ENCODE results near the gene GIPC2.
"Not testable (repeated sequence)": the region's sequence is repeated elsewhere in the genome, so short reads cannot be mapped to it uniquely, and the experiment has no call there.

Gene GIPC2

GRCh38 chr1:78068681-78069283, 23.0 kb downstream of the GIPC2 start:
- no peak for DNase-seq (ENCODE audit: low spot score)

DNA sequence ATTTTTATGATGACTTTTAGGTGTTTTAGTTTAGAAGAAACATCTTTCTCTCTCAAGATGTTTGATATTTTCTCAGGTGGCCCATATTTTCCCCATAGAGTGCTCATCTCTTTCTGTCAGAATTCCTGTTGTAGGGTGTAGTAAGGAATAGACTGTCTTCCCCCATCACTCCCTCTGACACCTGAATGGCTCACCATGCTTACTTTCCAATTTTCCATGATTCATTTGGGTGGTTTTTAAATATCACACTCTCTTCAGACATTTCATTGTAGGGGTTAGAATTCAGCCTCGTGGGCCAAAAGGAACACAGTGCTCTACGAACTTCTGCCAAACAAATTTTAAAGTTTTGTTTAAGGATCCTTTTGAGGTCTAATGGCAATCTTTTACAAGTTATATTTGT, 24.0 kb downstream of the GIPC2 start:
- no peak for DNase-seq (ENCODE audit: low spot score)

DNA sequence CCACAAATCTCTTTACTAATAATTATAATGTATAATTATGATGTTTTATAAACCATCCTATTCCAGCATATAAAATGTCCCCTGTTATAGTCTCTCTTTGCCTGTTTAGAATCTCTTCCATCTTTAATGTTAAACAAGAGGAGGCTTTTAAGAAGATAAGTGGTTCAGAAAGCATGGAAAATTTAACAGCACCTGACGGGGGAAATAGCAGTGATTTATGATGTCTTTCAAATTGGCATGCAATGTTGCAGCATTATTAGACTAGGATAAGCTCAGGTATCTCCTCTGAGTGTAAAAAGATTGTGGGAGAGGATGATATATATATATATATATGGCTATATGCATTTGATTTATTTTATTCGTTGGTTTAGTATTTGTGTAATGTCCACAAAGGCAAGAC, 24.4 kb downstream of the GIPC2 start:
- no peak for DNase-seq (ENCODE audit: low spot score)

- peak; percentile 74 for DNase-seq (ENCODE audit: low spot score)
These were observed 25.0 kb downstream of the GIPC2 start for GRCh38 chr1:78070758-78071157.

DNA sequence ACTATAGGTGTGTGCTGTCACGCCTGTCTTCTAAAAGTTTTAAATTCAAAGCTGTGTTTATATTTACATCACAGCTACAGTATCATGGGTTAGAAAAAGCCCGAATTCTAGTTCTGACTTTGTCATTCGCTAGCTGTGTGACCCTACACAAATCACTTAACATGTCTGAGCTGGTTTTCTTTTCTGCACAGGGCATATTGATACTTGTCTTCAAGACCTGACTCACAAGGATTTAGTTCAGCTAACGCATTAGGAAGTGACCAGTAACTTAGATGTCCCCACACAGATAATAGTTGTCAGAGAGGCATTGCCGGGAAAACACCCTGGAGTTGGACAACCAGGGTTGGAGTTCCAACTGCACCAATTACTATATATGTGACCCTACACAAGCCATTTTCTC, 25.9 kb downstream of the GIPC2 start:
- no peak for DNase-seq (ENCODE audit: low spot score)

- peak; percentile 22 for DNase-seq (ENCODE audit: low spot score)
These were observed 26.4 kb downstream of the GIPC2 start for GRCh38 chr1:78072216-78072615.

DNA sequence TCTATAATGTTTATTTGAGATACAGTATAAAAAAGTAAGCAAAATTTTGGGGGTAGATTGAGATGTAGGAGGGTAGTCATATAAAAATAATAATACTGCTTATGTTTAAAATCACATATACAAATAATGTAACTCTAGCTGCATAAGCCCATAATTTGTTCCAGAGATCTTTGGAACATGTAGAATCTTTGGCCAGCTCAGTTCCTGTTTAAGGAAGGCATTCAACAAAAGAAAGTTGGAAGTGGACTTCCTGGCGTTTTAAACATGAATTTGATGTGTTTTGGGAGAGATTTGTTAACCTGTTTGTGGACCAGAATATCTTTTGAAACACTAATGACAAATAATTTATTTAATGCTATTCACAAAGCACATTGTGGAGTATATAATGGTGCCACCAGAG, 27.7 kb downstream of the GIPC2 start:
- no peak for DNase-seq (ENCODE audit: low spot score)

- no peak for DNase-seq (ENCODE audit: low spot score)
These were observed 29.9 kb downstream of the GIPC2 start for GRCh38 chr1:78075621-78076020.

DNA sequence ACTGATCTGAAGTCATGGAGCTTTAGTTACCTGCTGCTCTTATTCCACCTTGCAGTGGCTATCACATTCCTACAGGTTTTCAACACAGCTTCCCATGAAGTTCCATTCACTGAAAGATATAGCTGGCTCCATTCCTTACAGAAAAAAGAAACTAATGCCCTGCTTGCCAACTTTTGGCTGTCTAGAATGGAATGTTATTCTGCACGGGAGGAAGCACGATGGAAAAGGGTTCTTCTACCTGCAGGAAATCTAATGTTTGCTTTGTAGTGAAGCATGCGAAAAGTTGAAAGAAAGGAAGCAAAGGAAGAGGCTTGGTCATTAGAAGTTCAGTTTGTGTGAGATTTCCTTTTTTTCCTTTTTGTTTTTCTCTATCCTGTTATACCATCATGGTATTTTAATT, 32.6 kb downstream of the GIPC2 start:
- DNase-seq (ENCODE audit: low spot score): no peak

GRCh38 chr1:78079580-78079979, 33.8 kb downstream of the GIPC2 start:
- DNase-seq (ENCODE audit: low spot score): no peak

DNA sequence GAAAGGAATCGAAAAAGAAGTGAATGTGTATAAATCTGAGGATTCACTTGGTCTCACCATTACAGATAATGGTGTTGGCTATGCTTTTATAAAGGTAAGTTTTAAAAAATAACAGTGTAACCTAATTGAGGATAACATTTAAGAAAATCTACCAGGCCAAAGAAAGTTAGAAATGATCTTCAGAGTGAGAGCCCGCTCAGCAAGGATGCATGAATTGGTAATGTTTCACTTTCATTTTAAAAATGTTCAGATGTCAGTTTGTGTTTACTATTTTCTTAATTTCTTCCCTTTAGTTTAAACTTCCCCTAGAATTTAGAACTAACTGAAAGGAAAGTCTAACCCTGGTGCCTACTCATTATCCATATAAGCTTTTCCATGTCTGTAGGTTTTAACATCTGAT, 35.0 kb downstream of the GIPC2 start:
- no peak for DNase-seq (ENCODE audit: low spot score)

DNA sequence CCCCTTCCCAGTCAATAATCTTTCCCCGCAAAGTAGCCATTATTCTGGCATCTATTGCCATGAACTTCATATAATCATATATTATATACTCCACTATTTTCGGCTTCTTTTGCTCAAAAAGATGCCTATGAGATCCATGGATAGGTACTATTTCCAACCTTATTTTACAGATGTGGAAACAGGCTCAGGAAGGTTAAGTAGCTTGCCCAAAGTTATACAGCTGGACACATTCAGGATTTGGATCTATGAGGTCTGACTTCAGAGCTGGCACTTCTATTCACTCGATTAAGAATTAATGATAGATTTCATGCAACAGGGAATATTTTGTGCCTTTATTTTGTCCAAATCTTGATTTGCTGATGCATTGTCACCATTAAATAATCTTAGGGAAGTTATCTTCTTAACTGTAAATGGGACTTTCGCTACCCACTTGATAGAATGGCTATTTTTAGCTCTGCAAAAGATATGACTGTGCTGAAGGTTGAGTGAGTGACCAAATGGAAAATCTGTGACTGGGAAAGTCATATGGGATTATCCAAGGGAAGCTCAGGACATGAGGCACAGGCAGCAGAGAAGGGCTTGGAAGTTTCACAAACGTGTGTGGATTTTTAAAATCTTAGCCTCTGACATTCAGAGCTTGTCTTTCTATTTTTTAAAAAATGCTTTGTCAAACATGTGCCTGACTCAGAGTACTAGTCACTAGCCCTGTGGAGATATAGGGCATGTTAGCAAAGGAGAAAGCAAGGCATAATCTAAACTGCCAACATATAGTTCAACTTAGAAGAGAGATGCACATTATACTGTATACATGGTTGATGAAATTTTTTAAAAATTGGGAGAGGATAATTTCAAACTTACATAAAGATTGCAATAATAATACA, 36.5 kb downstream of the GIPC2 start:
- DNase-seq (ENCODE audit: low spot score): no peak

GRCh38 chr1:78084639-78085038, 38.9 kb downstream of the GIPC2 start:
- not testable (repeated sequence) for DNase-seq (ENCODE audit: low spot score)

- no peak for DNase-seq (ENCODE audit: low spot score)
These were observed 40.9 kb downstream of the GIPC2 start for GRCh38 chr1:78086697-78087096.

DNA sequence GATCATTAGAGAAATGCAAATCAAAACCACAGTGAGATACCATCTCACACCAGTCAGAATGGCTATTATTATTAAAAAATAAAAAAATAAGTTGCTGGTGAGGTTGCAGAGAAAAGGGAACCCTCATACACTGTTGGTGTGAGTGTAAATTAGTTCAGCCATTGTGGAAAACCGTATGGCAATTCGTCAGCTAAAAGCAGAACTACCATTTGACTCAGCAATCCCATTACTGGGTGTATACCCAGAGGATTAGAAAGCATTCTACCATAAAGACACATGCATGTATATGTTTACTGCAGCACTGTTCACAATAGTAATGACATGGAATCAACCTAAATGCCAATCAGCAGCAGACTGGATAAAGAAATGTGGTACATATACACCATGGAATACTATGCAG, 42.2 kb downstream of the GIPC2 start:
- DNase-seq (ENCODE audit: low spot score): no peak

GRCh38 chr1:78088486-78088885, 42.7 kb downstream of the GIPC2 start:
- no peak for DNase-seq (ENCODE audit: low spot score)

- DNase-seq (ENCODE audit: low spot score): no peak
These were observed 43.2 kb downstream of the GIPC2 start for GRCh38 chr1:78089010-78089409.

DNA sequence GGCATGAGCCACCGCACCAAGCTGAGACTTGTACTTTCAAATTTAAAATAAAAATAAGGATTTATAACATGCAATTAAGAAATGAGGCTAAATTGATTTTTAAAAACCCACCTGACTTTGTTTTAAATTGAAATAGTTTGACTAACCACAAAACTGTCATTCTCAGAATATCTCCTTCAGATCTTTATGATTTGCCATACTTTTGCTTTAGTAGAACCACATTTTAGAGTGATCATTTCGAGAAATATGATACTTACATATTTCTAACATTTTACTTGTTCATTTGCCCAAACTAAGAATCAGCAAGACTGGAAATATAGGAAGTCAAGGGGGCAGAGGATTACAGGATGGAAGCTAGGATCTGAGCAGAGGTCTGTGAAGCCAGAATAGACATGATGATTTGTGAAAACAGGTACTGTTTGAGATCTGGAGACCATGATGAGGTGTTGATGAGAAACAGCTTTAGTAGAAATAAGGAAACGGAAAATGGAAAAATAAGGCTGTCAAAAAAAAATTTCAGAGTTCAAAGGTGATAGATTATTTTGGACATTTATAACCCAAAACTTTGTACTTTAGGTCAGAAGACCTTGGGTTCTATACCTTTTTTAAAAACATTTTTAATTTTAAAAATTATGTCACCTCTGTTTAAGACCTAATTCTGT, 44.8 kb downstream of the GIPC2 start:
- DNase-seq (ENCODE audit: low spot score): no peak

DNA sequence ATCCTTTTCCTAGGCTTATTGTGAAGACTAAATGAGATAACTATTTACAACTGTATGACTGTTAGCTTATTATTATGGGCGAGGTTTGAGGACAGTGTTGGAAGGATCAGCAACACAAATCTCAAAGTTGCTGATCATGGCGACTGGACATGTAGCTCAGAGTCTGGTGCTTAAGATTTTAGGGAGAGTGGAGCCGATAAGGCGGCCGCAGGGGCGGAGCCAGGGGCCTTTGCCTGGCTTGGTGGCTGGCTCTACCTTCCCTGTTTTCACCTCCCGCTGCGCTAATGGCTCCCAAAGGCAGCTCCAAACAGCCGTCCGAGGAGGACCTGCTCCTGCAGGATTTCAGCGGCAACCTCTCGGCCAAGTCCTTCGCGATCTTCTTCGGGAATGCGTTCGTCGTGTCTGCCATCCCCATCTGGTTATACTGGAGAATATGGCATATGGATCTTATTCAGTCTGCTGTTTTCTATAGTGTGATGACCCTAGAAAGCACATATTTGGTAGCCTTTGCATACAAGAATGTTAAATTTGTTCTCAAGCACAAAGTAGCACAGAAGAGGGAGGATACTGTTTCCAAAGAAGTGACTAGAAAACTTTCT, 45.5 kb downstream of the GIPC2 start:
- DNase-seq (ENCODE audit: low spot score): no peak

DNA sequence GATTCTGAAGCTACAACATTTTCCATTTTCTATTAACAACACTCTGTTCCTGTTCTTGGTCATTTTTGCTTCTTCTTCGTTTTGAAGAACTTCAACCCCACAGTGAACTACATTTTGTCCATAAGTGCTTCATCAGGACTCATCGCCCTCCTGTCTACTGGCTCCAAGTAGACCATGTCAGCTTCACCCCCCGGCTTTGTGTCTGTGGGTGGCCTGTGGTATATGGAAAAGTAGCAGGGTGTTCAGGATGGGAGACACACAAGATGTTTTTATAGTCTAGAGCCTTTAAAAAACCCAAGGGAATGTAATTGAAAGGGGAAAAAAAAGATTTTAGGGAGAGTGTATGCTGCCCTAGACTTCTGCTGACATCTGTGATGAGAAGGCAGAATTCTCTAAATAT, 46.1 kb downstream of the GIPC2 start:
- DNase-seq (ENCODE audit: low spot score): no peak

- peak; percentile 37 for DNase-seq (ENCODE audit: low spot score)
These were observed 46.9 kb downstream of the GIPC2 start for GRCh38 chr1:78092643-78093042.

GRCh38 chr1:78093560-78093959, 47.8 kb downstream of the GIPC2 start:
- no peak for DNase-seq (ENCODE audit: low spot score)

DNA sequence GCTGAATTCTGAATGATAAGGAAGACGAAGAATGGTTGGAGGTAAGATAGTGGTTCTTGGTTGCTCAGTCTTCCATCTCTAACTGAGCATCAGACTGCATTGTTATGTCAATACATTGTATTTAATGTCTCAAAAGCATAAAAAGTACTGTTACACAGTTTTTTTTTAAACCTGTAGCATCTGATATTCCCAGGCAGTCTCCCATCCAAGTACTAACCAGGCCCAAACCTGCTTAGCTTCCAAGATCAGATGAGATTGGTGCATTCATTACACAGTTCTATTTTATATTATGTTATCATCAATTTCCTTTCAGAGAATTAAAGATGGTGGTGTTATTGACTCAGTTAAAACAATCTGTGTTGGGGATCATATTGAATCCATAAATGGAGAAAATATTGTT, 48.9 kb downstream of the GIPC2 start:
- no peak for DNase-seq (ENCODE audit: low spot score)
